Adrenal gland (tissue), 5 donors: ENCODE measurements around the gene FARP1.

ENCODE experiments used
- POLR2A ChIP-seq, 2 donors: fragments of 450-650 bp; IDR thresholded peaks; one replicate each; pipeline ENCODE4 v1.6.1; 2017; ENCODE audit warnings: antibody characterized with exemption in 2 of 2, mild to moderate bottlenecking in 2 of 2, moderate library complexity in 1 of 2
- TF ChIP-seq, protein P1 (sequence below), 6 experiments: fragments of 450-650 bp in 4 of 6; fragments of 200-600 bp in 2 of 6; sonication (generic) in 1 of 6; IDR thresholded peaks; 1 replicate in 5 of 6; 2 replicates in 1 of 6; pipeline versions ENCODE4 v1.5.1 to v1.8.0; 2016 to 2021; ENCODE audit warnings: antibody characterized with exemption in 6 of 6, mild to moderate bottlenecking in 2 of 6, moderate library complexity in 1 of 6
- donor health status: DM: no; HTN: no; CAD: no.

DNA sequence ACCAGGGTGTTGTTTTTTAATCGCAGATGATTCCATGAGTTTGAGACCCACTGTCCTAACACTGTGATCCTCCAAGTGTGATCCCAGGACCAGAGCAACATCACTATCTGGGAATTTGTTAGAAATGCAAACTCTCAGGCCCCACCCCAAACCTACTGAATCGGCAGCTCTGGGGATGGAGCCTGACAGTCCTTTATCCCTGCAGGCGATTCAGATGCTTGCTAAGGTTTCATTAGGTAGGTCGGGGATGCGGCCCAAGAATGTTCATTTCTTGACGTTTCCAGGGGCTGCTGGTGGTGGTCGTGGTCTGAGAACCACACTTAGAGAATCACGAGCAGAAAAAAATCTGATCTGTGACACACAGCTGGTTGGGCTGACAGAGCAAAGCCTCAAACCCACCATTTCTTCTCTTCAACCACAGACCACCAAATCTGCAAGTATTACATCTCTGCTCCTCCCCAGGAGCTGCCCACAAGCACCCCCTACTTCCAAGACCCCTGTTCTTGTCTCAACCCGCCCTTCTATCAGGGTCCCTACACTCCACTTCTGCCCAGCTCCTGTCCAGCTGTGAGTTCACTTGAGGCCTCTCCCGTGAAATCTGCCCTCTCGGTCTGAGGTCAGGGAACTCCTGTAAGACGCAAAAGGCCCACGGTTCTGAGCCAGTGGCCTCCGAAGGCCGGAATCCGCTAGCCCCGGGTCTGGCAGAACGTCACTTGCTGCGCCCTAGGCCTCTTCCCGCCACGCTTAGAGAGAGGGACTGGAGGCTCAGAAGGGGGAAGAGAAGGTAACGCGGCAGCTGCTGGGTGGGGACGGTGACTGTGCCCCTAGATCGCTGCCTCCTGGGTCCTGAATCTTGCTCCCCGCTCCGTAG is 1.1 kb upstream of the FARP1 start:
- TF ChIP-seq, protein P1, sequence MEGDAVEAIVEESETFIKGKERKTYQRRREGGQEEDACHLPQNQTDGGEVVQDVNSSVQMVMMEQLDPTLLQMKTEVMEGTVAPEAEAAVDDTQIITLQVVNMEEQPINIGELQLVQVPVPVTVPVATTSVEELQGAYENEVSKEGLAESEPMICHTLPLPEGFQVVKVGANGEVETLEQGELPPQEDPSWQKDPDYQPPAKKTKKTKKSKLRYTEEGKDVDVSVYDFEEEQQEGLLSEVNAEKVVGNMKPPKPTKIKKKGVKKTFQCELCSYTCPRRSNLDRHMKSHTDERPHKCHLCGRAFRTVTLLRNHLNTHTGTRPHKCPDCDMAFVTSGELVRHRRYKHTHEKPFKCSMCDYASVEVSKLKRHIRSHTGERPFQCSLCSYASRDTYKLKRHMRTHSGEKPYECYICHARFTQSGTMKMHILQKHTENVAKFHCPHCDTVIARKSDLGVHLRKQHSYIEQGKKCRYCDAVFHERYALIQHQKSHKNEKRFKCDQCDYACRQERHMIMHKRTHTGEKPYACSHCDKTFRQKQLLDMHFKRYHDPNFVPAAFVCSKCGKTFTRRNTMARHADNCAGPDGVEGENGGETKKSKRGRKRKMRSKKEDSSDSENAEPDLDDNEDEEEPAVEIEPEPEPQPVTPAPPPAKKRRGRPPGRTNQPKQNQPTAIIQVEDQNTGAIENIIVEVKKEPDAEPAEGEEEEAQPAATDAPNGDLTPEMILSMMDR (IDR thresholded peaks at IDR 0.05): no peak
- TF ChIP-seq POLR2A (IDR thresholded peaks at IDR 0.05): no peak
